ENCODE data around the gene XPO6.

DNA sequence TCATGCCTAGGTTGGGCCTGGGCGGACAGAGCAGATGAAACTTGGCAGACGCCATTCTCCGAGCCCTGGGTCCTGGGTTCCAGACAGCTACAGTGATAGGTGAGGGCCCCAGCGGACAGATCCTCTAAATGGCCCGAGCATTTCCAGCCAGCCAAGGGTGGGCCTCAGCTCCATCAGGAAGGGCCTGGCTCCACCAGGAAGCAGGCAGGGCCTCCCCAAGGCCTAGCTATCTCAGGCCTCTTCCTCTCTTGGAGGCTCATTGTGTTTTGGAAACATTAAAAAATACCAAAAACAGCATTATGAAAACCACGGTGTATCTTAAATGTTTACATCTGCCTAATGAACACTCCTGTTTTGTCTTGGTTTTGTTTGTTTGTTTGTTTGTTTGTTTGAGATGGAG is 42.4 kb upstream of the XPO6 start:
- TF ChIP-seq, protein P1, sequence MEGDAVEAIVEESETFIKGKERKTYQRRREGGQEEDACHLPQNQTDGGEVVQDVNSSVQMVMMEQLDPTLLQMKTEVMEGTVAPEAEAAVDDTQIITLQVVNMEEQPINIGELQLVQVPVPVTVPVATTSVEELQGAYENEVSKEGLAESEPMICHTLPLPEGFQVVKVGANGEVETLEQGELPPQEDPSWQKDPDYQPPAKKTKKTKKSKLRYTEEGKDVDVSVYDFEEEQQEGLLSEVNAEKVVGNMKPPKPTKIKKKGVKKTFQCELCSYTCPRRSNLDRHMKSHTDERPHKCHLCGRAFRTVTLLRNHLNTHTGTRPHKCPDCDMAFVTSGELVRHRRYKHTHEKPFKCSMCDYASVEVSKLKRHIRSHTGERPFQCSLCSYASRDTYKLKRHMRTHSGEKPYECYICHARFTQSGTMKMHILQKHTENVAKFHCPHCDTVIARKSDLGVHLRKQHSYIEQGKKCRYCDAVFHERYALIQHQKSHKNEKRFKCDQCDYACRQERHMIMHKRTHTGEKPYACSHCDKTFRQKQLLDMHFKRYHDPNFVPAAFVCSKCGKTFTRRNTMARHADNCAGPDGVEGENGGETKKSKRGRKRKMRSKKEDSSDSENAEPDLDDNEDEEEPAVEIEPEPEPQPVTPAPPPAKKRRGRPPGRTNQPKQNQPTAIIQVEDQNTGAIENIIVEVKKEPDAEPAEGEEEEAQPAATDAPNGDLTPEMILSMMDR (IDR thresholded peaks at IDR 0.05; ENCODE audit: low read depth, low read length, missing input control), result no peak
- no peak for TF ChIP-seq FOXA2 (IDR thresholded peaks at IDR 0.05)
- TF ChIP-seq TAF1 (conservative IDR thresholded peaks at IDR 0.05), result no peak
- TF ChIP-seq, protein P2, sequence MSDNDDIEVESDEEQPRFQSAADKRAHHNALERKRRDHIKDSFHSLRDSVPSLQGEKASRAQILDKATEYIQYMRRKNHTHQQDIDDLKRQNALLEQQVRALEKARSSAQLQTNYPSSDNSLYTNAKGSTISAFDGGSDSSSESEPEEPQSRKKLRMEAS (IDR thresholded peaks at IDR 0.05), result no peak
